ENCODE data around the gene KAZN.
A peak's percentile ranks its signal among the peaks of the same experiment; 100 is the strongest.

The KAZN gene

DNA sequence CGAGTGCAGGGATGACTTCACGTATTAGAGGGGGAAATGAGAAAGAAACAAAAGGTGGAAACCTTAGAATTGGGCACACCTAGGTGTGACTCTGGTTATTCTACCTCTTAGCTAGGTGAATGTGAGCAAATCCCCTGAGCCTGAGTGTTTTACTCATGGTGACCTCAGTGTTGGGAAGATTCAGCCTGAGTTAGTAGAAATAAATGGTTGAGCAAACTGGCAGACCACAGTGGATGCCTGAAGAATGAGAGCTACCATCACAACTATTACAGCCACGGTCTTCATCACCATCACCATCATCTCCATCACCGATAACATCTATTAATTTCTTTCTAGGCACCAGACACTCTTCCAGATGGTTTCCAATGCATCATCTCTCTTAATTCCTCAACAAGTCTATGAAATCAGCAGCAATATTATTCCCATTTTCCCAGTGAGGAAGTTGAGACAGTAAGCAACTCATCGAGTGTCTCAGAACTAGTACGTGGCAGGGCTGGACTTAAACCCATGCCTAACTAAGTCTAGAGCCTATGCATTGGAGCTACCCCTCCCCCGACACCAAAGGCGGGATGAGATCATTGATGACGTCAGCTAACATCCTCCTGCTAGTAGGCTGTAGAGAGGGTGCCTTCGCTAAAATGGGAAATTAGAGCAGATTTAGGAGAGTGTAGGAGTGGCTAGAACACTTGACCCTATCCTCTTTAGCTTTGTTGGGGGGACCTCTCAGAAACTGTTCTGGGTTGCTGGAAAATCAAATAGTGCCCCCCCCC, 7.9 kb upstream of the KAZN start:
- no peak for DNase-seq (ENCODE audit: low spot score)

DNA sequence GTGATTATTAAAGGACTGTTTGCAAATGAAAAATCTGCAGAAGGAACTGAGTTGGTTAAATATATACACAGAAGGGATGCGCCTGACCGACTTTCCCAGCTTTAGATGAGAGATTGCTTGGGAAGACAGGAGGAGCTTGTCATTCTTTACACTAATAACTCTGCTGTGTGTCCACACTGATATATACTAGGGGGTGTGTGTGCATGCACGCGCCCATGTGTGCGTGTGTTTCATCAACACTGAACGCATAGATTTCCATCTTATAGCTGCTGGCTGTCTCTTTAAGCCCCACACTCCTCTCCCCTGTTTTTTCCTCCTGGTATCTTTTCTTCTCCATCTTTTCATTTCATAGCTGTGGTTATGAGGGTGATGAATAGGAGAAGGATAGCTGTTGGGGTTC, 6.9 kb upstream of the KAZN start:
- no peak for DNase-seq (ENCODE audit: low spot score)

DNA sequence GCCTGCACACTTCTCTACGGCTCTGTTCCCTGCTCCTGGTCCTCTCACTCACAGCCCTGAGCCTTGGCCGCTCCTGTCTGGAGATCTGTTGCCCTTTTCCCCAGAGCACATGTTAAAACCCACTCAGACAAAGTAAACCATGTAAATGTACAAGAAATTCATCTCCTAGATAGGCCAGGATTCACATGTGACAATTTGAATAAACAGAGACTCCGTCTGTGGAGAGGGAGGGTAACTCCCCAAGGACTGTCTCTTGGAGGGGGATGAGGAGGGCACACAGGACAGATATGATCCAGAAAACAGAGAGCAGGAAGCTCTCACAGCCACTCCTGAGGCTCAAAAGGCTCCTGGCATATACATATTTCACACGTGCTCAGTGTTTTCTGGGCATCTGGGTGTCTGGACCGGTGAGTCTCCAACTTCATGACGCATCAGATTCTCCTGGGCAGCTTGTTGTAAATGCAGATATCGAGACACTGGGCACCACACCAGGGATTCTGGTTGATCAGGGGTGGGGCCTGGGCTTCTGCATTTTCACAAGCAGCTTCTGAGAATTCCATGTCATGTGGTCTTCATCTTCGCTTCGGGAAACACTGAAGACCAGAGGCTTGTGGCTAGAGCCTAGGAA, 6.4 kb upstream of the KAZN start:
- DNase-seq (ENCODE audit: low spot score), result no peak

DNA sequence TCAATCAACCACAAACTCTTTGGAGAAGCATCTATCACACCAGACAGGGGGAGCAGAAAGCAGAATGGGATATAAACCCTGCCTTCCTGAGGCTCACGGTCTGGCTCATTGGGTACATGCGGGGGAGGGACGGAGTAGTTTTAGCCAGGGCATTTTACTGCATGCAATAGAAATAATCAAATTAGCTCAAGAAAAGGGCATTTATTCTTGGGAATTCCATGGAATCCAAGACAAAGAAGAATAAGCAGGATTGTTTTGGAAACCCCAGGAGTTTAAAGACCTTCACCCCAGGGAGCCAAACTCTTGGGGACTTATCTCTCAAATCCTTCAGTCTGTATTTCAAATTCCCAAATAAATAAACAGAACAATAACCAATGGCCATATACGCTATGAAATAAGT, 5.2 kb upstream of the KAZN start:
- DNase-seq (ENCODE audit: low spot score), result no peak

DNA sequence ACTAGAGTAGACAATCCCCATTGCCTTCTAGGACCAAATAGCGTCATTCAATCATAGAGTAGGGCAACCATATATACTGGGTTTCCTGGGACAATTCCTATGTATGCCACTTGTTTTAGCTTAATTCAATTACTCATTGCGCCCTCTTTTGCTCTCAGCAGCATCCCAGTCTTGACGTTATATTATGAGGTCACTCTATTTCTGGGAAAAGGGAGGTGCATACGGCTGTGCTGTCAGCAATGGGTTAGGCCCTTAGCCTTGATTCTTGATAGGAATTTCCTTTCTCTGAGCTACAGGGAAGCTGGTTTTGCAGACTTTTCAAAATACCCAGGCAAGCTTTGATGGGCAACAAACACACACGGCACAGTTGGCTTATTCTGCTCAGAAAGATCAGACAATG, 4.4 kb upstream of the KAZN start:
- no peak for DNase-seq (ENCODE audit: low spot score)

DNA sequence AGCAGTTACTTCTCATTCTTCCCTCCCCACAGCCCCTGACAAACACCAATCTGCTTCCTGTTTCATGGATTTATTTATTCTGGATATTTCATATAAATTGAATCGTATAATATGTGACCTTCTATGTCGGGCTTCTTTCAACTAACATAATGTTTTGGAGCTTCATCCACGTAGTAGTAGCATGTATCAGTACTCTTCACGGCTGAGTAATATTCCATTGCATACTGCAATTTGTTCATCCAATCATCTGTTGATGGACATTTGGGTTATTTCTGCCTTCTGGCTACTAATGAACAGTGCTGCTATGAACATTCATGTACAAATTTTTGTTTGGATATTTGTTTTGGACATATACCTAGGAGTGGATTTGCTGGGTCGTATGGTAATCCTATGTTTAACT, 1.9 kb upstream of the KAZN start:
- no peak for DNase-seq (ENCODE audit: low spot score)

DNA sequence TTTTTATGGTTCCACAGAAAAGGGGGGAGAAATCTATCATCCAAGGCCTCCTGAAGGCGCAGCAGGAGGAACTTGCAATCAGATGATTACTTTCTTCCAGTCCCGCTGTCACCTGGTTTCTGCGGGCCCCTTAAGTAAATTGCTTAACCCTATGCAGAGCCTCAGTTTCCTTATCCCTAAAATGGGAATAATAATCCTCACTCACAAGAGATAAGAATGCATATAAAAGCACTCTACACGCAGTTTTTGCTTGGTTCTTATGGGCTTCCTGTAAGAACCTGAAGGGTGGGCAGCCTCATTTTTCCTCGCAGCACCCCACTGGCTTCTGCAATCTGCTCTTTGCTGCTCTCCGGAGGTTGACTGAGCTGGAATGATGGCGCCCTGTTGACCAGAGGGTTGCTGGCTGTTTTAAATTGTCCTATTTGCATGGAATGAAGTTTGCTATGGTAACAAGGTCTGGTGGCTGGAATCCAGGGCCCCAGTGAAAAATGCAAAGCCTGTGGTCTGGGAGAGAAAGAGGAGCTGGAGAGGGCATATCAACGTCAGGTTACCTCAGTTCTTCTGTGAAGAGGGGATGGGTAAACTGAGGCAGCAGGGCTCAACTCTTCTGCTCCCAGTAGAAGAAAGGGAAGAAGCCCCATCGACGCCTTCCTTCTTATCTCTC, 1.0 kb upstream of the KAZN start:
- peak; percentile 20 for DNase-seq (ENCODE audit: low spot score)

DNA sequence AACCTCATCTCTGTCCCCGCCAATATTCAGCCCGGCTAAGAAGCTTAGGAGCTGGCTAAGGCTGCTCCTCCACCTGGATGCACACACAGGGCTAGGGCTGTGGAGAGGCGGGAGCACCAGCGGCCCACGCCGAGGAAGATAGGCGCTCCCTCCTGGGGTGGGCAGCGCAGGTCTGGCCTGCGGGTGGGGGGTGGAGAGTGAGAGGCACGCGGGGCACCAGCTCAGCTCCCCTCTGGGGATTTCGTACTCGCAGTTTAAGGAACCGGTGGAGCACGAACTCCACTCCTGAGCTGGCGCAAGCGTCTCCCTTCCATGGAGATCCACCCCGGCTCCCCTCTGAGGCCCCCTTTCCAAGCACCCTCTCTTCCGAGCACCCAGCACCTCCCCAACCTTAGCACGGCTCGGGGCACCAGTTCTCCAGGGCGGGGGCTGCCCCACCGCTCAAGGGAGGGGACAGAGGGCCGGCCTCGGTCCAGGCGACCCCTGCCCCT, 433 bp upstream of the KAZN start:
- no peak for DNase-seq (ENCODE audit: low spot score)

DNA sequence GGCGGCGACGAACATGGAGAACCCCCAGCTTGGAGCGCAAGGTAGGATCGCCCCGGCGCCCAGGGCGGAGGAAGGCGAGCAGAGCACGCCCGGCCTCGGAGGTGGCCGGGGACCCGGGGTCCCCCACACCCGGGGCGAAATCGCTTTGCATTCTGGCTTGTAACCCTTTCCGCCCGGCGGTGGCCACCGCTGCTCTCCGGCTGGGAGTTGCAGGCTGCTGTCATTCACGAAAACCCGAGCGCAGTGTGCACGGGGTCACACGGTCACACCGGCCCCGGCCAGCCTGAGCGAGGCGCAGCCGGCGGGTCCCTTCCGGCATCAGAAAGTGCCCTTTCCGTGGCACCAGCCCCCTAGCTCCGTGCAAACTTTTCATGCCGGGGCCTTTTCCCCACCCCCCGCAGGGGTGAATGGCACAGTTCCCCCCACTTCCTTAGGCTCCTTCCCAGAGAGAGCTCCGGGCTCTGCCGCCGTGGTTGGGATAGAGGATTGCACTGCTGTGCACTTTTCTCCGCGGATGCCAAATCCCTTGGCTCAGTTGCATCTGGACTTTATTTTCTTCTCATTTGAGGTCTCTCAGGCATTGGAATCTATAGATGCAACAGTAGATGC, 802 bp downstream of the KAZN start:
- DNase-seq (ENCODE audit: low spot score), result peak; percentile 35

DNA sequence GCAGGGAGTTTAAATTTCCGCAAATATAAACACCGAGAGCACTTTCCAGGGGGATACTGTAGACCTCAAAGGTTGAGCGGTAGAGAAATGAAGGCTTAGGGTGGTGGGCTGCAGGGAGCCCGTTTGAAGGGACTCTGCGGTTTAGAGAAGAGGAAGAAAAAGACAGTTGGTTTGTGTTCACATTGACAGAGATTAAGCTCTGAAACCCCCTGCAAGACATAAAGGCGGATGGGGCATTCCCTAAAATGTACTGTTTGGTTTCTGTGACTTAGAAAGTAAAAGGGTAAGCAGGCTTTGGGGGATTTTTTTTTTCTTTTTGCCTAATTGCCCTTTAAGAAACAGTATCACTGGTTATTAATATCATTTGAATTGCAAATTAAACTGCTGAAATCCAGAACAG, 1.3 kb downstream of the KAZN start:
- DNase-seq (ENCODE audit: low spot score), result no peak

DNA sequence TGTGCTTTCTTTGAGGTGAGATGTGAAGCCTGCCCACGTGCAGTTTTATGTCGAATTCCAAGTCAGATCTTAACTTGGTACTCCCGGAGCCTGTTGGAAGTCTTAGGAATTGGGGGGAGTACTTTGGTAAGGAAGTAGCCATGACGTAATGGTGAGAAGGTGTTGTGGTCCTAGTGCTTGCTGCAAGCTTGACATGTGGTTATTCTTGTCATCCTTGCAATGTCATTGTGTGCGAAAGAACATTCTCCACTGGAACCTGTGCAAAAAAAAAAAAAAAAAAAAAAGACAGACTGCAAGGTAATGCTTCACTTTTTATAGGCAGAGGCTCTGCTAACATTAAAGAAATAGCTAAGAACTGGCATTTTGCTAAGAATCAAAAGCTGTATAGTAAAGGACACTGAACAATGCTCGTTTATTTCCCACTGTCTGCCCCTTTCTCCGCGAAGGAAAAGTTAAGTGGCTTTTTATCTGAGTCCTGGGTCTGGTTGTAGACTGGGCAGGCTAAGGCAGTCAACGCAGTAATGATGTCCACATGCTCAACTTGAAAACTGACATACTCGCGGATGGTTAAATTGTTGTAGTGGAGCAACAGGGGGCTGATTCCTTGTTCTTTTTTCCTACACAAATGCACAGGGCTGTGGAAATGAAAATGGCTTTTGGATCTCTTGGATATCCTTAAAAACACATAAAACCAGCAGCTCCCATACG, 2.1 kb downstream of the KAZN start:
- DNase-seq (ENCODE audit: low spot score), result no peak

DNA sequence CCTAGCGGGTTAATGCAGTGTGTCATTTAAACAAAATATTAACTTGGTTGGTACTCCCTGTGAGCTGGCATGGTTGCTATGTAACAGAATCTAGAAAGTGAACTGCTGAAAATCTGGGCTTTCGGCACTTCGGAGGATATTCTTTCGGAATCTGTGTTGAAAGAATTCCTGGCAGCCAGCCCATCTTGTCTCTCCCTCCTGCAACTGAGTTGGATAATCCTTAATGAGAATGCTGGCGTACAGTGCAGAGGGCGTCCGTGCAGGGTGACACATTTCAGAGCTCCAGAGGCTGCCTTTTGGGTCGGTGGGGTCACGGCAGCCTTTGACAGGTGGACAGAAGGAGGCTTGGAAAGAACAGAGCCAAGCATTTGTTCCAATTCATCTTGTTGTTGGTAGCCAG, 3.7 kb downstream of the KAZN start:
- DNase-seq (ENCODE audit: low spot score), result peak; percentile 60

DNA sequence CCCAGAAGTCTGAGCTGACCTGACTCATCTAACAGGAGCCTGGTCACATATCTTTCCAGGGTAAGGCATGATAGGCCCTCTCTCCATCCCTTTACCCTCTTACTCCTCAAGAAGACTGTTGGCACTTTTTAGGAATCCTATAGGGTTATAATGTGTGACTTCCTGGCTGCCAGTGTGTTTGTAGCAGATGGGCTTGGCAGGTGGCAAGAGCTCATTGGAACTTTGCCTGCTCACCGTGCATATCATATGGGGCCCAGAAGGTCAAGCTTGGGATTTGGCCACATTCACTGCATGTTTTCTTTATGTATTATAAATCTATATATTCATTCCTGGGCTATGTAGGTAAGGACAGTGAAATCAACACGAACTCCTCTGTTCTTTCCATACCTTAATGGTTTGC, 5.2 kb downstream of the KAZN start:
- DNase-seq (ENCODE audit: low spot score), result no peak

DNA sequence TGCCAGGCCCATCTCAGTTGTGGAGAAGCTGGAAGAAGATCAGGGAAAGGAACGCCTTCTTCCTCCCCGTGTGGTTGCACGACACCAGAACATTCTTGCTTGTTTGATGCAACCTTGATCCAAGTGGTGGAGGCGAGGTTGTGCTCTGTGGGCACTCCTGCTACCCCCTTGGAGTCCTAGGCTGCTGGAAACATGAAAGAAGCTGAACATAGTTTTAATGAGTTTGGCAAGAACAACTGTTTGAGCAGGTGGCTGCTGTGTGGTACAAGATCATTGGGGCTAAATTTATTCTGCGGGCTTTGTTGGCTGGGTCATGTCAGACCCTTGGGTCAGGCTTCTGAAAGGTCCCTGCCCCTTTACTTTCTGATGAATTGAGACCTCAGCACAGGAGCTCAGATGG, 5.9 kb downstream of the KAZN start:
- no peak for DNase-seq (ENCODE audit: low spot score)

DNA sequence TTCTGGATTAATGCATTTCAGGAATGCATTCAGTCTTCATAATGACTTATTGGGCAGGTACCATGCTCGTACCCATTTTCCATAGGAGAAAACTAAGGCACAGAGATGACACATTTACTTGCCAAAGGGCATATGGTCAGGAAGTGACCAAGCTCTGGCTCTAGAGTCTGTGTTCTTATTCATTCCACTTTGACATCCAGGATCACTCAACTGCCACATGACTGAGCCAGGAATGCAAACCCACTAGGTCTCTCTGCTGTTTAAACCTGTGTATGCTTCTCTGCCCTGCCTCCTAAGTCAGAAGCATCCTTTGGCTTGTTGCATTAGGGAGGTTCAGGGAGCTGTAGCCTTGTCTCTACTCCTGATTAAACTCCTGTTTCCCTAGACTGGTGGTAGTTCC, 7.5 kb downstream of the KAZN start:
- DNase-seq (ENCODE audit: low spot score), result no peak

DNA sequence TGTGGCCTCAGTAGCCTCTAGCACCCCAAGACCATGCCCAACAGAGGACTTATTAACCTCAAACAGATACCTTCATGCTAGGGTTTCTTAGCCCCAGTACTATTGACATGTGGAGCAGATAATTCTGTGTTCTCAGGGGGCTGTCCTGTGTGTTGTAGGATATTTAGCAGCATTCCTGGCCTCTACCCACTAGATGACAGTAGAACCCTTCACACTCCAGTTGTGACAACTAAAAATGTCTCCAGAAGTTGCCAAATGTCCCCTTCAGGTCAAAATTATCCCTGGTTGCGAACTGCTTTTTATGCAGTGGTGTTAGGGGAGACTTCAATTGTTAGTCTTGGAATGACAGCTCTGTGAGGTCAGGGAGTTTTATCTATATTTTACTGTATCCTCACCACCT, 8.1 kb downstream of the KAZN start:
- no peak for DNase-seq (ENCODE audit: low spot score)

DNA sequence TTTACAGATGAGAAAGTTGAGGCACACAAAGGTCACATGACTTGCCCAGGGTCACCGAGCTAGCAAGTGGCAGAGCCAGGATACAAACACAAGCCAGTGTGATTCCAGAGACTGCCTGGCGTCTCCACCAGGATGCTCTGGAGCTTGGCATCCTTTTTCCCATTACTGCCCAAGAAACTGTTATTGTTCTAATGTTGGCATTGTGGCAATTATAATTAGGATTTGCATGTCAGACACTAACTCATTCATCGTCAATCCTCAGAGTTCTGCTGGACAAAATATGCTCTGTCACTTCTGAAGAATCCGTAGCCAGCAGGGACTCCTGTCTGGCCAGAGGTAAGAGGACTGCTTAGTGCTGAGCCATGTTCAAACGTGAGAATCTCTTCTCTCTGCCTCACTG, 8.8 kb downstream of the KAZN start:
- DNase-seq (ENCODE audit: low spot score), result no peak

DNA sequence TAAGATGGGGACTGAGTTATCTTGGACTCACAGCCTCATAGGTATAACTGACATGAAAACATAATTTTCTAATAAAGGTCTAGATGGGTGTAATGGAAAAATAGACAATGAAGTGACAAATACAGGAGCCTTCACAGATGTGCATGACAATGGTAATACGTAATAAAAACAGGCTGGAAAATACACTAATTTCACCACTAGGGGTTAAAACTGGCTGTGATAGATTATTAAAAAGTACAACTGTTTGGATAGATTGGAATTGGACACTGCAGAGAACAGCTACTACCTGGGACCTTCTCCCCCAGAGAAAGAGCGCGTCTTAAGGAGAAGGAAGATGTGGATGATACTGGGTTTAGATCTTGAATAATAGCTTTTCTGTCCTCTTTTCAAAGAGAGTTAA, 9.8 kb downstream of the KAZN start:
- no peak for DNase-seq (ENCODE audit: low spot score)

DNA sequence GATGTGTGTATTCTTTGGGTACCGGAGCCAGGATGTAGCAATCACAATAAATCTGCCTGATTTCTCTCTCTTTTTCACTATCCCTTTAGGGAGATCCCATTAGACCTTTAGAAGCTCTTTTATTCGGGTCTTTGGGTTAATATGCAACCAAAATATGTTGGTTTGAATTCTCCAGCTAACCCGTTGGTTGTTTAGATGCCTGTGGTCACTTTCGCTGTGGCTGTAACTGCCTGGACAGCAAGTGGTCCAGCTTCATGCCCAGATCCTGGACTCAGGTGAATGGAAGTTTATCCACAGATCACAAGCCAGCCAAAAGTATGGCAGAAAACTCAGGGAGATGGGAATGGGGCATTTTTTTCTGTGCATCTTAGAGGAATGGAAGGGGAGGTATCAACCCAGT, 12.3 kb downstream of the KAZN start:
- no peak for DNase-seq (ENCODE audit: low spot score)

DNA sequence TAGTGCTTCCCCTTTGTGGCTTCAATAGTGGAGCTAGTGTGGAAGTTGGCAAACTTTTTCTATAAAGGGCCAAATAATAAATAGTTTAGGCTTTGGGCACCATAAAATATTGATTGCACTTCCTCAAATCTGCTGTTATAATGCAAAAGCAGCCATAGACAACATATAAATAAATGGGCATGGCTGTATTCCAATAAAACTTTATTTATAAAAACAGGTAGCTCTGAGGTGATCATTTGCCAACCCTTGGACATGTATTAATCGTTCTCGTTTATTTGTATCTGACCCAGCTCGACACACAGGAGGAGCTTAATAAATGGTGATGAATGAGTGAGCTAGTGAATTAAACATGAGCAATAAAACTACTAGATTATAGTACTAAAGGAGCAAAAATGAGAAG, 13.3 kb downstream of the KAZN start:
- DNase-seq (ENCODE audit: low spot score), result no peak

DNA sequence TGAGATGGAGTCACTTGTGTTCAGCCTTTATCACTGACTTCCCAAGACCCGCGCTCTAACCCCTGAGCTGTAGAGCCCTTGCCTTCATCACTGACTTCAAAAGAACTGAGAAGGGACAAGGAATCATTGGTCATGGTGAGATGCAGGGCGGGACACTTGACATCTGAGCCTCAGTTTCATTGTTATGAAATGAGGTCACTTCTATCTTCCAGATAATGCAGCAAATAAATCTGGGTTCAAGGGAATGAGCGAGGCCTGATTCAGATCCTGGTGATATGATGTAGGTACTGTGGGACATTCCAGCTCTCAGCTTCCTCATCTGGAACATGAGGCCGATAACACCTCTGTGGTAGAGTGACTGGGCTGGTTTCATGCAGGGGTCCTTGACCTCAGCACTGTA, 13.8 kb downstream of the KAZN start:
- no peak for DNase-seq (ENCODE audit: low spot score)

DNA sequence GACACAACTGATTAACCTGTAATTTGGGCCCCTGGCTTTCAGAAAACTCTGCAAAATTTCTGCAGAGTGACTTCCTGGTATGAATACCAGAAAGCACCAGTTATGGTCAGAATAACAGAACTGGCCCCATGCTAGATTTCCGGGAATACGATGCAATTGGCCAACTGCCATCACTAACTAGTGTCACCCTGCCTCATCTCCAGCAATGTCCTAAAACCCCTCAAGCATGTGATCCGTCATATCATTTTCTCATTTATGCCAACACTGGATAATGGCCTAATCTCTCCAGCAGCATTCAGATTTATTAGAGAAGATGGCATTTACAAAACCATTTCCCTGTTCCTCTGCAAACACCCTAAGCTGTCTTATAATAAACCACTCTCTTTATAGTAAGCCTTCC, 15.4 kb downstream of the KAZN start:
- no peak for DNase-seq (ENCODE audit: low spot score)

Data from AG08395 (cell line).